A549 (cell line): Measurements from ENCODE around the gene GIMAP4. TPM values are rescaled to one million over a fixed set of nuclear protein-coding genes. Genes with fewer than 3 reads are reported as not detected.

Experiments used
- ATAC-seq, 2 experiments: fragments of 200-7000 bp in 1 of 2; fragments of >200 bp in 1 of 2; cut with Nextera tagmentation in 1 of 2; cut with Tn5 transposase in 1 of 2; 3 replicates each; pipeline versions ENCODE4 v1.8.0 to v1.9.1; 2018 to 2020; ENCODE audit warnings: mild to moderate bottlenecking in 1 of 2, moderate library complexity in 1 of 2
- CTCF ChIA-PET: fragments of 300-600 bp; sonication (Branson Sonifier 250); formaldehyde crosslinking; extraction: SDS; loops from one replicate; lab custom pipeline; 2021; ENCODE audit warnings: antibody characterized with exemption, inconsistent platforms; lab: Yijun Ruan, JAX
- POLR2A ChIA-PET: fragments of 350-600 bp; formaldehyde crosslinking; extraction: SDS; loops from one replicate; lab custom pipeline; 2021; ENCODE audit warnings: antibody characterized with exemption, inconsistent platforms; lab: Yijun Ruan, JAX
- DNase-seq, 2 experiments: peaks; one replicate each; pipeline versions ENCODE4 v3.0.0 to v3.0.0-alpha.2; 2011 to 2016; ENCODE audit warnings: low read depth in 1 of 2, low spot score in 1 of 2
- FAIRE-seq: peaks from 2 replicates; lab custom pipeline; 2011; peaks lifted over from hg19 to GRCh38; lab: Jason Lieb, UNC
- H3K27ac ChIP-seq, 2 experiments: fragments of >200 bp; sonication (Bioruptor Twin); formaldehyde crosslinking; 3 replicates each; pipeline ENCODE4 v1.5.1; 2016 to 2017
- H3K4me1 ChIP-seq: fragments of >200 bp; sonication (Bioruptor Twin); formaldehyde crosslinking; 3 replicates; pipeline ENCODE4 v1.6.1; 2016
- H3K4me2 ChIP-seq: fragments of >200 bp; sonication (Bioruptor Twin); formaldehyde crosslinking; 3 replicates; pipeline ENCODE4 v1.6.1; 2016
- H3K4me3 ChIP-seq: fragments of >200 bp; sonication (Bioruptor Twin); formaldehyde crosslinking; 3 replicates; pipeline ENCODE4 v1.5.1; 2016
- H3K9me3 ChIP-seq: fragments of >200 bp; sonication (Bioruptor Twin); formaldehyde crosslinking; 3 replicates; pipeline ENCODE4 v1.6.1; 2016
- CEBPB ChIP-seq, 2 experiments: fragments of >200 bp in 1 of 2; sonication (Bioruptor Twin) in 1 of 2; formaldehyde crosslinking in 1 of 2; IDR thresholded peaks; 2 replicates each; pipeline ENCODE4 v1.6.1; 2012 to 2016
- CHD2 ChIP-seq: fragments of 150-350 bp; IDR thresholded peaks from 2 replicates; pipeline ENCODE4 v1.6.1; 2014; ENCODE audit warnings: low read length; ENCODE audit not compliant: partially characterized antibody
- CTCF ChIP-seq: fragments of >200 bp; sonication (Bioruptor Twin); formaldehyde crosslinking; IDR thresholded peaks from 3 replicates; pipeline ENCODE4 v1.5.1; 2016
- ELK1 ChIP-seq: fragments of 150-350 bp; IDR thresholded peaks from 2 replicates; pipeline ENCODE4 v1.6.1; 2014; ENCODE audit warnings: low read depth, mild to moderate bottlenecking, low read length
- EP300 ChIP-seq, 2 experiments: fragments of >200 bp; sonication (Bioruptor Twin); formaldehyde crosslinking; IDR thresholded peaks; 2 replicates in 1 of 2; 3 replicates in 1 of 2; pipeline ENCODE4 v1.6.1; 2016 to 2017
- JUNB ChIP-seq: fragments of >200 bp; sonication (Bioruptor Twin); formaldehyde crosslinking; IDR thresholded peaks from 2 replicates; pipeline ENCODE4 v1.6.1; 2016
- KDM1A ChIP-seq: fragments of 200-600 bp; sonication (generic); IDR thresholded peaks from 2 replicates; pipeline ENCODE4 v1.6.1; 2016; ENCODE audit warnings: low read depth, mild to moderate bottlenecking
- KDM5A ChIP-seq: fragments of 200-600 bp; sonication (generic); IDR thresholded peaks from 2 replicates; pipeline ENCODE4 v1.6.1; 2016; ENCODE audit warnings: antibody characterized with exemption, mild to moderate bottlenecking
- MYC ChIP-seq: IDR thresholded peaks from 2 replicates; pipeline ENCODE4 v1.6.1; 2012; ENCODE audit warnings: mild to moderate bottlenecking, inconsistent platforms, low read length, improper control_type of control experiment, borderline replicate concordance
- NPAS2 ChIP-seq: fragments of 250-450 bp; sonication (Bioruptor Pico); IDR thresholded peaks from 2 replicates; pipeline ENCODE4 v1.8.0; 2022; ENCODE audit warnings: mild to moderate bottlenecking, moderate library complexity, borderline replicate concordance
- POLR2AphosphoS2 ChIP-seq: conservative IDR thresholded peaks from 2 replicates; pipeline ENCODE4 v1.6.1; 2012; ENCODE audit warnings: low read length, improper control_type of control experiment, inconsistent platforms
- RAD21 ChIP-seq, 2 experiments: fragments of >200 bp in 1 of 2; sonication (Bioruptor Twin) in 1 of 2; formaldehyde crosslinking in 1 of 2; IDR thresholded peaks in 1 of 2; conservative IDR thresholded peaks in 1 of 2; 2 replicates in 1 of 2; 3 replicates in 1 of 2; pipeline ENCODE4 v1.6.1; 2012 to 2018; ENCODE audit warnings: inconsistent platforms in 1 of 2
- RCOR1 ChIP-seq: fragments of 150-350 bp; IDR thresholded peaks from 2 replicates; pipeline ENCODE4 v1.6.1; 2014; ENCODE audit warnings: antibody characterized with exemption, low read length, low read depth
- TFCP2L1 ChIP-seq: fragments of 250-450 bp; sonication (Bioruptor Pico); IDR thresholded peaks from 2 replicates; pipeline ENCODE4 v1.5.0; 2021; ENCODE audit warnings: mild to moderate bottlenecking
- USF2 ChIP-seq: fragments of 450-650 bp; IDR thresholded peaks from 2 replicates; pipeline ENCODE4 v1.6.1; 2014; ENCODE audit warnings: antibody characterized with exemption
- ZC3H11A ChIP-seq: fragments of 450-650 bp; IDR thresholded peaks from 2 replicates; pipeline ENCODE4 v1.6.1; 2014; ENCODE audit warnings: antibody characterized with exemption, mild to moderate bottlenecking
- WGBS: methylation state at CpG from one replicate; pipeline ENCODE4 v1.1.6; 2017; ENCODE audit errors: missing lambda C conversion rate; 5-methylcytosine and 5-hydroxymethylcytosine counted together
- polyA plus RNA-seq, 4 experiments: library from polyadenylated mRNA; depleted of rRNA in 3 of 4; stranded (reverse); fragments of >200 nt; fragmentation: RNase III in 1 of 4; extraction: RNeasy Plus Mini Kit Qiagen cat#74134 plus additional on column Dnase treatment in 1 of 4; gene quantifications; 2 replicates in 3 of 4; 3 replicates in 1 of 4; pipeline ENCODE4 v1.2.3, GENCODE V29; 2011 to 2017

GIMAP4 gene
- polyA plus RNA-seq, 2 of the 4 experiments (the other 2 are of a cell fraction), result not detected

DNA sequence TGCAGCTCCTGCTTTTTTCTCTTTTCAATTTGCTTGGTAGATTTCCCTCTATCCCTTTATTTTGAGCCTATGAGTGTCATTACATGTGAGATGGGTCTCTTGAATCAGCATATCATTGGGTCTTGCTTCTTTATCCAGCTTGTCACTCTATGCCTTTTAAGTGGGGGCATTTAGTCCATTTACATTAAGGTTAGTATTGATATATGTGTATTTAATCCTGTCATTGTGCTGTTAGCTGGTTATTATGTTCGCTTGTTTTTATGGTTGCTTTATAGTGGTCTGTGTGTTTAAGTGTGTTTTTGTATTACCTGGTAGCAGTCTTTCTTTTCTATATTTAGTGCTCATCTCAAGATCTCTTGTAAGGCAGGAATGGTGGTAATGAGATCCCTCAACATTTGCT, 35.5 kb upstream of the GIMAP4 start:
- ATAC-seq (no peak), FAIRE-seq (no peak), DNase-seq (no peak)
- H3K4me1 ChIP-seq, result no peaks in the 10 kb centered on the region
- POLR2A ChIA-PET, result no interaction called here
- 3% methylated on average over 1 of the region's 1 CpG for WGBS
- CTCF ChIA-PET, result no interaction called here
- H3K27ac ChIP-seq, result no peak overlapping the region
- H3K9me3 ChIP-seq, result no peaks in the 10 kb centered on the region
- TF ChIP-seq TFCP2L1 (CRISPR knock-in tag), result no peak
- no peak overlapping the region for H3K4me3 ChIP-seq
- H3K4me2 ChIP-seq, result no peak overlapping the region

GRCh38 chr7:150538259-150538658, 28.9 kb upstream of the GIMAP4 start:
- no peak for DNase-seq
- CTCF ChIA-PET, result no interaction called here
- no peak for ATAC-seq
- no peak for TF ChIP-seq ZC3H11A
- no peak for TF ChIP-seq USF2
- no peak for TF ChIP-seq KDM5A
- no peak for TF ChIP-seq EP300 (IDR thresholded peaks at IDR 0.05)
- TF ChIP-seq CTCF, result no peak
- no peak for TF ChIP-seq ELK1
- no peak for TF ChIP-seq RAD21 (conservative IDR thresholded peaks at IDR 0.05 in 1 of 2, IDR thresholded peaks at IDR 0.05 in 1 of 2)
- no peak for TF ChIP-seq CHD2
- TF ChIP-seq RCOR1, result no peak
- H3K4me1 ChIP-seq, result no peaks in the 10 kb centered on the region
- no peak overlapping the region for H3K4me3 ChIP-seq
- FAIRE-seq, result no peak
- H3K4me2 ChIP-seq, result no peak overlapping the region
- 29% methylated on average over 2 of the region's 2 CpGs for WGBS
- no peaks in the 10 kb centered on the region for H3K9me3 ChIP-seq
- POLR2A ChIA-PET, result no interaction called here
- H3K27ac ChIP-seq, result no peak overlapping the region

DNA sequence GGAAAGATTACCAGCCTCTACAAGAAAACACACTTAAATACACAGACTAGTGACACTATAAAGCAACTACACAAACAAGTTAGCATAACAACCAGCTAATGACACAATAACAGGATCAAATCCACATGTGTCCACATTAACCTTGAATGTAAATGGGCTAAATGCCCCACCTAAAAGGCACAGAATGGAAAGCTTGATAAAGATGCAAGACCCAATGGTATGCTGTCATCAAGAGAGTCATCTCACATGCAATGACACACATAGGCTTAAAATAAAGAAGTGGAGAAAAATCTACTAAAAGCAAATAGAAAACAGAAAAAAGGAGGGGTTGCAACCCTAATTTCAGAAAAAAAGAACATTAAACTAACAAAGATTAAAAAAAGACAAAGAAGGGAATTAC, 14.0 kb upstream of the GIMAP4 start:
- POLR2A ChIA-PET, result no interaction called here
- TF ChIP-seq MYC, result no peak
- no peak for TF ChIP-seq ELK1
- TF ChIP-seq POLR2AphosphoS2, result no peak
- no peak for TF ChIP-seq NPAS2
- TF ChIP-seq USF2, result no peak
- TF ChIP-seq CEBPB (IDR thresholded peaks at IDR 0.05), result no peak
- TF ChIP-seq ZC3H11A, result no peak
- no peak for TF ChIP-seq KDM1A
- no peak for TF ChIP-seq JUNB
- Histone ChIP-seq H3K4me1 (no peaks in the 10 kb centered on the region), H3K4me3 (no peak overlapping the region), H3K27ac (no peak overlapping the region), H3K9me3 (no peaks in the 10 kb centered on the region), H3K4me2 (no peak overlapping the region)
- DNase-seq, result no peak
- no peak for FAIRE-seq
- CTCF ChIA-PET, result interaction anchor here (1.3 kb wide), 1 partner anchor 225 kb away, joined by 3 read pairs; no protein-coding TSS in a partner anchor
- ATAC-seq, result no peak
